Tibial nerve (tissue), 4 donors: ENCODE measurements around the gene GATA6.

ENCODE experiments used
- CTCF ChIP-seq, 5 experiments: fragments of 200-600 bp in 3 of 5; fragments of 450-650 bp in 2 of 5; sonication (generic) in 3 of 5; IDR thresholded peaks; one replicate each; pipeline ENCODE4 v1.5.1; 2016 to 2019; ENCODE audit warnings: antibody characterized with exemption in 5 of 5, mild to moderate bottlenecking in 3 of 5, moderate library complexity in 2 of 5
- EP300 ChIP-seq, 2 donors: sonication (generic); formaldehyde crosslinking; IDR thresholded peaks; one replicate each; pipeline ENCODE4 v1.6.1; 2017; ENCODE audit warnings: antibody characterized with exemption in 2 of 2, mild to moderate bottlenecking in 1 of 2

GRCh38 chr18:22238036-22238435 lies 68.6 kb downstream of the GATA6 start:
- TF ChIP-seq CTCF (IDR thresholded peaks at IDR 0.05) (no peak), EP300 (IDR thresholded peaks at IDR 0.05) (no peak)
